ENCODE data around the gene LRMDA.

LRMDA gene

GRCh38 chr10:76119036-76119435, 687.6 kb downstream of the LRMDA start:
- no peak for TF ChIP-seq CTCF (IDR thresholded peaks at IDR 0.05; ENCODE audit: borderline replicate concordance, insufficient read depth, low read depth, low read length)
- H3K4me3 ChIP-seq (ENCODE audit: low read depth, low read length) = no peak overlapping the region

- TF ChIP-seq CTCF (IDR thresholded peaks at IDR 0.05; ENCODE audit: borderline replicate concordance, insufficient read depth, low read depth, low read length) = no peak
- no peak overlapping the region for H3K4me3 ChIP-seq (ENCODE audit: low read depth, low read length)
Measured at GRCh38 chr10:76119515-76119914, 688.1 kb downstream of the LRMDA start.

- H3K4me3 ChIP-seq (ENCODE audit: low read depth, low read length) = no peak overlapping the region
- TF ChIP-seq CTCF (IDR thresholded peaks at IDR 0.05; ENCODE audit: borderline replicate concordance, insufficient read depth, low read depth, low read length) = no peak
Measured at GRCh38 chr10:76122056-76122455, 690.6 kb downstream of the LRMDA start.

GRCh38 chr10:76124280-76124679, 692.9 kb downstream of the LRMDA start:
- TF ChIP-seq CTCF (IDR thresholded peaks at IDR 0.05; ENCODE audit: borderline replicate concordance, insufficient read depth, low read depth, low read length) = no peak
- H3K4me3 ChIP-seq (ENCODE audit: low read depth, low read length) = no peak overlapping the region

- TF ChIP-seq CTCF (IDR thresholded peaks at IDR 0.05; ENCODE audit: borderline replicate concordance, insufficient read depth, low read depth, low read length) = no peak
- H3K4me3 ChIP-seq (ENCODE audit: low read depth, low read length) = no peak overlapping the region
Measured at GRCh38 chr10:76125900-76126299, 694.5 kb downstream of the LRMDA start.

GRCh38 chr10:76126607-76127527, 695.4 kb downstream of the LRMDA start:
- H3K4me3 ChIP-seq (ENCODE audit: low read depth, low read length) = no peak overlapping the region
- TF ChIP-seq CTCF (IDR thresholded peaks at IDR 0.05; ENCODE audit: borderline replicate concordance, insufficient read depth, low read depth, low read length) = no peak

- TF ChIP-seq CTCF (IDR thresholded peaks at IDR 0.05; ENCODE audit: borderline replicate concordance, insufficient read depth, low read depth, low read length) = no peak
Measured at GRCh38 chr10:76127984-76128589, 696.7 kb downstream of the LRMDA start.

More at GRCh38 chr10:76127984-76128589, 696.7 kb downstream of the LRMDA start:
- H3K4me3 ChIP-seq (ENCODE audit: low read depth, low read length) = no peak overlapping the region
